ENCODE results near the gene TMEM94.

Gene TMEM94

GRCh38 chr17:75530837-75531720 is 74.6 kb downstream of the TMEM94 start:
- DNase-seq, result no peak

- no peak for DNase-seq
These were observed 75.3 kb downstream of the TMEM94 start for GRCh38 chr17:75531721-75532072.

DNA sequence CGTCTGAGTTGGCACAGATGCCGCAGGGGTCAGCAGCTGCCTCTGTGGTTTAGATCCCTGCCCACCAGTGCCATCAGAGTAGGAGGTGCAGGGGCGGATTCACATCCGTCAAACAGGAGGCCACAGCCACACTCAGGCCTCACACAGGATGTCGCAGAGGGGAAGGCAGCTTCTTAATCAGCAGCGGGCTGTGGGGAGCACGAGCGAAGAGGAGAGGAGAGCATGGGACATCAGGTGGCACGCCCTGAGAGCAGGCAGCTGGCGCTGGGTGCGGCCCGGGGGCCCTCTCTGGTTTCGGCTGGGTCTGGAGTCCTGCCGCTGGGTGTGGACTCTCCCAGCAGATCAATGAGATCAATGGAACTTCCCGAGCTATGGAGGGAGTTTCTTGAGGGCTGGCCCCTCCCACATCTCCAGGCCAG is 78.7 kb downstream of the TMEM94 start:
- peak; percentile 75 for DNase-seq

GRCh38 chr17:75535871-75536270 is 79.4 kb downstream of the TMEM94 start:
- DNase-seq, result no peak

GRCh38 chr17:75536366-75536765 is 79.9 kb downstream of the TMEM94 start:
- DNase-seq, result no peak

- no peak for DNase-seq
These were observed 83.7 kb downstream of the TMEM94 start for GRCh38 chr17:75539967-75540729.

- no peak for DNase-seq
These were observed 84.6 kb downstream of the TMEM94 start for GRCh38 chr17:75540923-75541503.

DNA sequence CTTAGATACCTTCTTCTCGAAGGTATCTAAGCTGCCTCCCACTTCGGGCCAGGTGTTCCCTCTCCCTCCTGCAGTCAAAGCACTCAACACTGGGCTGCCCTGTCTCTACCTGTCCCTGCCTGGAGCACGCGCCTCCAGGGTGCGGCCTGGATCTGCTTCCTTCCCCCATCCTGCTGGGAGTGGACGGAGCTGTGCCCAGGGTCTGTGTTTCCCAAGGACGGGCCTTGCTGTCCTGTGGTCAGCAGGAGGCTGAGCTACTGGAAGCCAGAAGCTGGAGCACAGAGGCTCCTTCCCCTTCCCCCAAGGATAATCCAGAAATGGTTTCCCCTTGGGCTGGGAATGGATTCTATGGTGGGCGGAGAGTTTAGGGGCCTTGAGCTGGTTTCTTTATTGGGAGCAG is 85.8 kb downstream of the TMEM94 start:
- DNase-seq, result no peak

- no peak for DNase-seq
These were observed 86.4 kb downstream of the TMEM94 start for GRCh38 chr17:75542728-75543336.

DNA sequence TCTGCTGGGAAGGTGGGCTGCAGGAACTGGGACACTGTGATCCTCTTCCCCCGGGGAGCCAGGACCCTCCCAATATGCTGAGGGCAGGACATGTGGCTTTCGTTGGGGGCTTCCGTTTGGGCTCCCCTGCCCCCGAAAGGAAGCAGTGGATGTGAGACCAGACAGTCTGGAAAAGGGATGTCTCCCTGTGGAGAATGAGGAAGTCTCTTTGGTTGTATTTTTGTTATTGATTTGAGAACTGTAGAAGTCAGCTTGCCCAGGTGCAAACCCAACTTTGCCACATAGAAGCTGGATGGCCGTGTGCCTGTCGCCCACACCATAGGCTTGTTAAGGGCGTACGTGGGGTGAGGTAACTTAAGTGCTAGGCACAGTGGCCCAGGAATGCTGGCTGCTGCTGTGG is 87.8 kb downstream of the TMEM94 start:
- no peak for DNase-seq

DNA sequence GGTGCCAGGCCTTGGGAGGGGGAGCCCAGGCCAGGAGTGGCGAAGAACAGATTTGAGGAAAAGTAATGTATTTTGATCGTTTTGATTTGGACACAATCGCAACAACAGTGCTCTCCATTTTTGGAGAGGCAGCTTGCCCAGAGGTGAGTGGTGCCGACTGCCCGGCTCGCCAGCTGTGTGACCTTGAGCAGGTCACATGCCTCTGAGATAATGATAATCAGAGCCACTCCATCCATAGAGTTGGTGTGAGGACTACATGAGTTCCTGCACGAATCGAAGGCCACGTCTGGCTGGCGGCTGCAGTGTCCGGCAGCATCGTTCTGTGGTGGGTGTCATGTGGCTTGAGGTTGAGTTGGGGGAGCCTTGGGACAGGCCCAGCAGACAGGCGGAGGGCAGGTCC is 89.7 kb downstream of the TMEM94 start:
- no peak for DNase-seq

- DNase-seq, result no peak
These were observed 90.7 kb downstream of the TMEM94 start for GRCh38 chr17:75547091-75547490.

DNA sequence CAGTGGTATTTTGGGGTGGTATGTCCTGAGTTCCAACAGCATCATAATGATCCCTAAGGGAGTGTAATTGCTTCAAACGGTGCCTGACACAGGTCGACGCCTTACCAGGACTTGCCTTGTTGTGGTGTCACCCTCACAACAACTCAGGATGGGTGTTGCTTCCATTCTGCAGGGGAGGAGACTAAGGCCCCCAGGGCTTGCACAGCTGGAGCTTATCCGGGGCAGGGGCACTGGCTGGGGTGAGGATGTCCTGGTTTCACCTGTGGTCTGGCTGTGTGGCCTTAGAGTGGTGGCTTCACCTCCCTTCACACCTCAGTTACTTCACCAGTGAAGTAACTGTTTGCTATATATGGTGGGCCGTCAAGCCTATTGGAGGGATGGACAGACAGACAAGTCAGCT is 92.4 kb downstream of the TMEM94 start:
- DNase-seq, result no peak

Data from stimulated activated CD8-positive, alpha-beta memory T cell treated with anti-CD3 and anti-CD28 coated beads, Interleukin-4, amount 100 ng/mL, for 48 hours (primary cell).